Neural cell (in vitro differentiated cells): ENCODE data around the gene RDX.

ENCODE experiments used
- CTCF ChIP-seq: fragments of 450-650 bp; IDR thresholded peaks from 2 replicates; pipeline ENCODE4 v1.5.1; 2014; ENCODE audit warnings: antibody characterized with exemption, mild to moderate bottlenecking, moderate library complexity; ENCODE audit not compliant: poor library complexity, severe bottlenecking
- EP300 ChIP-seq: fragments of 450-650 bp; conservative IDR thresholded peaks from 2 replicates; pipeline ENCODE4 v1.6.1; 2014; ENCODE audit warnings: antibody characterized with exemption, mild to moderate bottlenecking, moderate library complexity; ENCODE audit not compliant: poor library complexity, severe bottlenecking
- EZH2 ChIP-seq: fragments of 200-600, 300-800 bp; shearing (Covaris generic), sonication (generic); IDR thresholded peaks from 2 replicates; pipeline ENCODE4 v1.6.1; 2014; ENCODE audit warnings: antibody characterized with exemption, low read length, borderline replicate concordance, mild to moderate bottlenecking; ENCODE audit not compliant: insufficient read depth, poor library complexity, severe bottlenecking
- RAD21 ChIP-seq: fragments of 450-650 bp; conservative IDR thresholded peaks from 2 replicates; pipeline ENCODE4 v1.6.1; 2014; ENCODE audit warnings: antibody characterized with exemption, mild to moderate bottlenecking, moderate library complexity
- SMC3 ChIP-seq: fragments of 450-650 bp; conservative IDR thresholded peaks from 2 replicates; pipeline ENCODE4 v1.6.1; 2014; ENCODE audit warnings: antibody characterized with exemption, mild to moderate bottlenecking, moderate library complexity; ENCODE audit not compliant: poor library complexity
- TAF1 ChIP-seq: IDR thresholded peaks from 2 replicates; pipeline ENCODE4 v1.6.1; 2012; ENCODE audit warnings: low read depth
- TF ChIP-seq, protein P1 (sequence below): IDR thresholded peaks from 2 replicates; pipeline ENCODE4 v1.6.1; 2012; ENCODE audit warnings: borderline replicate concordance

GRCh38 chr11:110327508-110327907 is 31.1 kb upstream of the RDX start:
- no peak for TF ChIP-seq CTCF
- TF ChIP-seq EP300: no peak
- no peak for TF ChIP-seq TAF1
- TF ChIP-seq EZH2: no peak
- no peak for TF ChIP-seq RAD21
- no peak for TF ChIP-seq SMC3
- TF ChIP-seq, protein P1, sequence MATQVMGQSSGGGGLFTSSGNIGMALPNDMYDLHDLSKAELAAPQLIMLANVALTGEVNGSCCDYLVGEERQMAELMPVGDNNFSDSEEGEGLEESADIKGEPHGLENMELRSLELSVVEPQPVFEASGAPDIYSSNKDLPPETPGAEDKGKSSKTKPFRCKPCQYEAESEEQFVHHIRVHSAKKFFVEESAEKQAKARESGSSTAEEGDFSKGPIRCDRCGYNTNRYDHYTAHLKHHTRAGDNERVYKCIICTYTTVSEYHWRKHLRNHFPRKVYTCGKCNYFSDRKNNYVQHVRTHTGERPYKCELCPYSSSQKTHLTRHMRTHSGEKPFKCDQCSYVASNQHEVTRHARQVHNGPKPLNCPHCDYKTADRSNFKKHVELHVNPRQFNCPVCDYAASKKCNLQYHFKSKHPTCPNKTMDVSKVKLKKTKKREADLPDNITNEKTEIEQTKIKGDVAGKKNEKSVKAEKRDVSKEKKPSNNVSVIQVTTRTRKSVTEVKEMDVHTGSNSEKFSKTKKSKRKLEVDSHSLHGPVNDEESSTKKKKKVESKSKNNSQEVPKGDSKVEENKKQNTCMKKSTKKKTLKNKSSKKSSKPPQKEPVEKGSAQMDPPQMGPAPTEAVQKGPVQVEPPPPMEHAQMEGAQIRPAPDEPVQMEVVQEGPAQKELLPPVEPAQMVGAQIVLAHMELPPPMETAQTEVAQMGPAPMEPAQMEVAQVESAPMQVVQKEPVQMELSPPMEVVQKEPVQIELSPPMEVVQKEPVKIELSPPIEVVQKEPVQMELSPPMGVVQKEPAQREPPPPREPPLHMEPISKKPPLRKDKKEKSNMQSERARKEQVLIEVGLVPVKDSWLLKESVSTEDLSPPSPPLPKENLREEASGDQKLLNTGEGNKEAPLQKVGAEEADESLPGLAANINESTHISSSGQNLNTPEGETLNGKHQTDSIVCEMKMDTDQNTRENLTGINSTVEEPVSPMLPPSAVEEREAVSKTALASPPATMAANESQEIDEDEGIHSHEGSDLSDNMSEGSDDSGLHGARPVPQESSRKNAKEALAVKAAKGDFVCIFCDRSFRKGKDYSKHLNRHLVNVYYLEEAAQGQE: no peak
